Measurements from ENCODE around the gene IL1RN. TPM values are rescaled to one million over a fixed set of nuclear protein-coding genes. Genes with fewer than 3 reads are reported as not detected.

The IL1RN gene
- total and polyA plus RNA-seq, 2 of the 13 experiments (the other 11 are each of a cell fraction or from before 2014, with no cell fraction given), result 21.2 to 101 TPM

- TF ChIP-seq ARID5B (CRISPR knock-in tag; IDR thresholded peaks at IDR 0.05), result peak; percentile 77
- no peak for TF ChIP-seq TARDBP (CRISPR knock-in tag; IDR thresholded peaks at IDR 0.05)
- TF ChIP-seq NKX3-1 (CRISPR knock-in tag; IDR thresholded peaks at IDR 0.05), result 0 out of 2 replicates have a peak, but pooled peaks have one; percentile 47
- TF ChIP-seq ZNF430 (CRISPR knock-in tag; IDR thresholded peaks at IDR 0.05), result no peak
- TF ChIP-seq ZNF616 (CRISPR knock-in tag; IDR thresholded peaks at IDR 0.05; ENCODE audit: low read depth), result no peak
- peak; percentile 8; the same call in 1 of the 2 replicates for TF ChIP-seq KDM1A (CRISPR knock-in tag; IDR thresholded peaks at IDR 0.05)
- no peak for TF ChIP-seq ISX (CRISPR knock-in tag; conservative IDR thresholded peaks at IDR 0.05)
- no peak for TF ChIP-seq CREB1 (IDR thresholded peaks at IDR 0.05)
- peak; percentile 41; the same call in 1 of the 2 replicates for TF ChIP-seq CREB1 (CRISPR knock-in tag; IDR thresholded peaks at IDR 0.05)
- 0 out of 2 replicates have a peak, but pooled peaks have one; percentile 29 for TF ChIP-seq KAT7 (CRISPR knock-in tag; IDR thresholded peaks at IDR 0.05; ENCODE audit: borderline replicate concordance)
- no peak for TF ChIP-seq EZH2 (conservative IDR thresholded peaks at IDR 0.05; ENCODE audit: low read depth, low read length)
- no peak for TF ChIP-seq SOX6 (IDR thresholded peaks at IDR 0.05)
- peak; percentile 71; the same call in 1 of the 2 replicates for TF ChIP-seq SOX6 (CRISPR knock-in tag; IDR thresholded peaks at IDR 0.05)
- TF ChIP-seq, protein P1, sequence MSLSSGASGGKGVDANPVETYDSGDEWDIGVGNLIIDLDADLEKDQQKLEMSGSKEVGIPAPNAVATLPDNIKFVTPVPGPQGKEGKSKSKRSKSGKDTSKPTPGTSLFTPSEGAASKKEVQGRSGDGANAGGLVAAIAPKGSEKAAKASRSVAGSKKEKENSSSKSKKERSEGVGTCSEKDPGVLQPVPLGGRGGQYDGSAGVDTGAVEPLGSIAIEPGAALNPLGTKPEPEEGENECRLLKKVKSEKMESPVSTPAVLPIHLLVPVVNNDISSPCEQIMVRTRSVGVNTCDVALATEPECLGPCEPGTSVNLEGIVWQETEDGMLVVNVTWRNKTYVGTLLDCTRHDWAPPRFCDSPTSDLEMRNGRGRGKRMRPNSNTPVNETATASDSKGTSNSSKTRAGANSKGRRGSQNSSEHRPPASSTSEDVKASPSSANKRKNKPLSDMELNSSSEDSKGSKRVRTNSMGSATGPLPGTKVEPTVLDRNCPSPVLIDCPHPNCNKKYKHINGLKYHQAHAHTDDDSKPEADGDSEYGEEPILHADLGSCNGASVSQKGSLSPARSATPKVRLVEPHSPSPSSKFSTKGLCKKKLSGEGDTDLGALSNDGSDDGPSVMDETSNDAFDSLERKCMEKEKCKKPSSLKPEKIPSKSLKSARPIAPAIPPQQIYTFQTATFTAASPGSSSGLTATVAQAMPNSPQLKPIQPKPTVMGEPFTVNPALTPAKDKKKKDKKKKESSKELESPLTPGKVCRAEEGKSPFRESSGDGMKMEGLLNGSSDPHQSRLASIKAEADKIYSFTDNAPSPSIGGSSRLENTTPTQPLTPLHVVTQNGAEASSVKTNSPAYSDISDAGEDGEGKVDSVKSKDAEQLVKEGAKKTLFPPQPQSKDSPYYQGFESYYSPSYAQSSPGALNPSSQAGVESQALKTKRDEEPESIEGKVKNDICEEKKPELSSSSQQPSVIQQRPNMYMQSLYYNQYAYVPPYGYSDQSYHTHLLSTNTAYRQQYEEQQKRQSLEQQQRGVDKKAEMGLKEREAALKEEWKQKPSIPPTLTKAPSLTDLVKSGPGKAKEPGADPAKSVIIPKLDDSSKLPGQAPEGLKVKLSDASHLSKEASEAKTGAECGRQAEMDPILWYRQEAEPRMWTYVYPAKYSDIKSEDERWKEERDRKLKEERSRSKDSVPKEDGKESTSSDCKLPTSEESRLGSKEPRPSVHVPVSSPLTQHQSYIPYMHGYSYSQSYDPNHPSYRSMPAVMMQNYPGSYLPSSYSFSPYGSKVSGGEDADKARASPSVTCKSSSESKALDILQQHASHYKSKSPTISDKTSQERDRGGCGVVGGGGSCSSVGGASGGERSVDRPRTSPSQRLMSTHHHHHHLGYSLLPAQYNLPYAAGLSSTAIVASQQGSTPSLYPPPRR (CRISPR knock-in tag; IDR thresholded peaks at IDR 0.05; ENCODE audit: borderline replicate concordance), result peak; percentile 19; the same call in 1 of the 2 replicates
- TF ChIP-seq FOXK1 (CRISPR knock-in tag; IDR thresholded peaks at IDR 0.05; ENCODE audit: borderline replicate concordance, low read depth), result 0 out of 2 replicates have a peak, but pooled peaks have one; percentile 35
- TF ChIP-seq SALL1 (CRISPR knock-in tag; IDR thresholded peaks at IDR 0.05), result peak; percentile 86
- 0 out of 2 replicates have a peak, but pooled peaks have one; percentile 24 for TF ChIP-seq DPF2 (CRISPR knock-in tag; IDR thresholded peaks at IDR 0.05; ENCODE audit: borderline replicate concordance, low read depth)
- no peak for TF ChIP-seq ZNF687 (CRISPR knock-in tag; IDR thresholded peaks at IDR 0.05)
- TF ChIP-seq ZNF605 (CRISPR knock-in tag; IDR thresholded peaks at IDR 0.05), result no peak
Observed at GRCh38 chr2:113166187-113166645, 38.8 kb downstream of the IL1RN start (continued).
